Mucosa of descending colon (tissue), 3 donors: Measurements from ENCODE around the gene CST6. TPM values are rescaled to one million over a fixed set of nuclear protein-coding genes. Genes with fewer than 3 reads are reported as not detected.
"Not testable (repeated sequence)": the region's sequence is repeated elsewhere in the genome, so short reads cannot be mapped to it uniquely, and the experiment has no call there.

Experiments used
- ATAC-seq: fragments of 200-7000 bp; cut with Tn5 transposase; one replicate; pipeline ENCODE4 v1.9.1; 2020; ENCODE audit warnings: mild to moderate bottlenecking, moderate library complexity
- DNase-seq, 3 donors: peaks; one replicate each; pipeline ENCODE4 v3.0.0-alpha.2; 2020
- H3K36me3 ChIP-seq: fragments of 200-600 bp; one replicate; pipeline ENCODE4 v1.8.0; 2021; ENCODE audit warnings: low read depth, mild to moderate bottlenecking
- H3K4me1 ChIP-seq: fragments of 200-600 bp; one replicate; pipeline ENCODE4 v1.8.0; 2021; ENCODE audit warnings: low read depth, mild to moderate bottlenecking
- H3K4me3 ChIP-seq: fragments of 200-600 bp; one replicate; pipeline ENCODE4 v1.8.0; 2021; ENCODE audit warnings: mild to moderate bottlenecking
- H3K9me3 ChIP-seq: fragments of 200-600 bp; one replicate; pipeline ENCODE4 v1.8.0; 2021; ENCODE audit warnings: mild to moderate bottlenecking
- intact Hi-C, 2 donors: fragments of 100-400 bp; cut with DNase I in 1 of 2; cut with micrococcal nuclease in 1 of 2; formaldehyde crosslinking; loops; one replicate each; pipeline versions ENCODE4 v1.11.0 to v1.11.1; 2022; cut with DNase I, micrococcal nuclease
- total RNA-seq, 3 donors: library from RNA; stranded (reverse); fragmentation: NEBNext Ultra II Directional in 2 of 3; extraction: Animal tissue kit (Norgen Biotek cat#: 25700) in 2 of 3; gene quantifications; one replicate each; pipeline versions ENCODE4 v1.2.1 to v1.2.4, GENCODE V29; 2021 to 2023
- TF ChIP-seq, protein P1 (sequence below): fragments of 200-600 bp; IDR thresholded peaks from one replicate; pipeline ENCODE4 v1.8.0; 2022; ENCODE audit warnings: antibody characterized with exemption, mild to moderate bottlenecking
- donor health status: DM: no; HTN: no; CAD: no; lungs with moderate emphysema.
- donor health status: DM: no; HTN: no; CAD: no.
- donor health status: DM: no; HTN: yes; CAD: no.

Gene CST6
- total RNA-seq, 3 donors from 2014 or later = not detected

DNA sequence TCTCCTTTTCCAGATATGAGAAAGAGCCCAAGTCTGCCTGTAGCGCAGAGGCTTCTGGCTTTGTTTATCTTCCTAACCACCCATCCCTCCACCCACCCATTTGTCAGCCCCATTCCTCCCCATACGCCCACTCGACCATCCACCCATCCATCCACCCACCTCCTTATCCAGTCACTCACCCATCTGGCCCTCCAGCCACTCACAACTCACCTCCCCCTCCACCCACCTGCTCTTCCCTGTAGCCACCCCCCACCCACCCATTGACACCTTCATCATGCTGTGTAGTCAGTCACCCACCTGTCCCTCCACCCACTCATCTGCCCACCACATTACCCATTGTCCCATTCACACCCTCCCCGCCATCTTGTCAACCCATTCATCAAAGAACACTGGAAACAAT, 5.5 kb downstream of the CST6 start:
- H3K4me1 ChIP-seq = no peaks in the 10 kb centered on the region
- no peak for ATAC-seq
- no peak for DNase-seq
- intact Hi-C loops = no loop called here
- no peak overlapping the region for H3K4me3 ChIP-seq
- TF ChIP-seq, protein P1, sequence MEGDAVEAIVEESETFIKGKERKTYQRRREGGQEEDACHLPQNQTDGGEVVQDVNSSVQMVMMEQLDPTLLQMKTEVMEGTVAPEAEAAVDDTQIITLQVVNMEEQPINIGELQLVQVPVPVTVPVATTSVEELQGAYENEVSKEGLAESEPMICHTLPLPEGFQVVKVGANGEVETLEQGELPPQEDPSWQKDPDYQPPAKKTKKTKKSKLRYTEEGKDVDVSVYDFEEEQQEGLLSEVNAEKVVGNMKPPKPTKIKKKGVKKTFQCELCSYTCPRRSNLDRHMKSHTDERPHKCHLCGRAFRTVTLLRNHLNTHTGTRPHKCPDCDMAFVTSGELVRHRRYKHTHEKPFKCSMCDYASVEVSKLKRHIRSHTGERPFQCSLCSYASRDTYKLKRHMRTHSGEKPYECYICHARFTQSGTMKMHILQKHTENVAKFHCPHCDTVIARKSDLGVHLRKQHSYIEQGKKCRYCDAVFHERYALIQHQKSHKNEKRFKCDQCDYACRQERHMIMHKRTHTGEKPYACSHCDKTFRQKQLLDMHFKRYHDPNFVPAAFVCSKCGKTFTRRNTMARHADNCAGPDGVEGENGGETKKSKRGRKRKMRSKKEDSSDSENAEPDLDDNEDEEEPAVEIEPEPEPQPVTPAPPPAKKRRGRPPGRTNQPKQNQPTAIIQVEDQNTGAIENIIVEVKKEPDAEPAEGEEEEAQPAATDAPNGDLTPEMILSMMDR = no peak
- no peaks in the 10 kb centered on the region for H3K9me3 ChIP-seq
- H3K36me3 ChIP-seq = no peaks in the 10 kb centered on the region

DNA sequence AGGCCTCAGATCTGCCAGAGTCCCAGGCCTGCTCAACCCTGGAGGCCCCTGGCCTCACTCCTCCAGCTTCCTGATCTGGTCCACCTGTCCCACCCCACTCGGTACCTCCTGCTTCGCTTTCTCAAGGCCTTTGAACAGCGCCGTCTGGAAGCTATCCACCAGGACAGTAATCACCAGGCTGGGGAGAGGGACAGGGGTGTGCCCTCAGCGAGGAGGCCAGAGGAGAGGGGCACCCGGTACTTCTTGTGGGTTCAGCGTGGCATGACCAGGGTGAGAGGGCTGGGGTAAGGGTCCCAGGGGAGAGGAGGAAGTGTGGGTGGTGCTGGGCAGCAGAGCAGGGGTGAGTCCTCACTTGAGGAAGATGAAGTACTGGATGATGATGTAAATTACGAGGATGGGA, 8.4 kb downstream of the CST6 start:
- Histone ChIP-seq H3K9me3 (no peaks in the 10 kb centered on the region), H3K4me1 (no peaks in the 10 kb centered on the region), H3K36me3 (no peaks in the 10 kb centered on the region), H3K4me3 (no peak overlapping the region)
- DNase-seq (no peak), ATAC-seq (no peak)
- intact Hi-C loops = no loop called here
- TF ChIP-seq, protein P1 = no peak

DNA sequence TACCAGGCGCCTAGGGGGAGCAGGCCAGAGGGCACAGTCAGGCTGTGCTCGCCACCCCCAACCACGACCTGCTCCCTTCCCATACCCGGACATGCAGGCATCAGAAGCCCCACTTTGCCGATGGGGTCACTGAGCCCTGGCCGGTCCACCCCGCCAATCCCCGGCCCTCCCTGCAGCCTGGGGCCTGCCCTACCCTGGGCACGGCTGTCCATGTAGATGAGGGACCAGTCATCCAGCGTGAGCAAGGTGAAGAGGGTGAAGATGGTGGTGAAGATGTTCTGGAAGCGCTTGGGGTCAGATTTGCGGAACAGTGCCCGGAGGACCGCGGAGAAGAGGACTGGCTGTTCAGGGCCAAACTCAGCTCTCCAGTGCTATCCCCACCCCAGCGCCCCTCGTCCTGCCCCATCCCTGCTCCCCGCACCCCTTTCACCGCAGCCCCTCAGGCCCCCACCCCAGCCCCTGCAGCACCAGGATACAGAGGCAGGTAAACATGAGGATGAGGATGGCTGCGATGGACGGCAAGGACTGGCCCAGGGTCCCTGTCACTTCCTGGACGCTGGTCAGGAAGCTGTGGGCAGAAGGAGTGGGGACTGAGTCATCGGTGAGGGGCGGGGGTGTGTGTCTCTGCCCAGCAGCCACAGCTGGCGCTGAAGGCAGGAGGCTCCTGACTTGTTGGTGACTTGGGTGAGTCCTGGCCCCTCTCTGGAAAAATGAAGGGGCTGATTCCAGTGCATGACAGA, 9.0 kb downstream of the CST6 start:
- no peak overlapping the region for H3K4me3 ChIP-seq
- TF ChIP-seq, protein P1 = no peak
- ATAC-seq (peak; percentile 66), DNase-seq (peak in 1 of 3 donors; percentile 63)
- no peaks in the 10 kb centered on the region for H3K4me1 ChIP-seq
- intact Hi-C loops = no loop called here
- H3K36me3 ChIP-seq = no peaks in the 10 kb centered on the region
- no peaks in the 10 kb centered on the region for H3K9me3 ChIP-seq

DNA sequence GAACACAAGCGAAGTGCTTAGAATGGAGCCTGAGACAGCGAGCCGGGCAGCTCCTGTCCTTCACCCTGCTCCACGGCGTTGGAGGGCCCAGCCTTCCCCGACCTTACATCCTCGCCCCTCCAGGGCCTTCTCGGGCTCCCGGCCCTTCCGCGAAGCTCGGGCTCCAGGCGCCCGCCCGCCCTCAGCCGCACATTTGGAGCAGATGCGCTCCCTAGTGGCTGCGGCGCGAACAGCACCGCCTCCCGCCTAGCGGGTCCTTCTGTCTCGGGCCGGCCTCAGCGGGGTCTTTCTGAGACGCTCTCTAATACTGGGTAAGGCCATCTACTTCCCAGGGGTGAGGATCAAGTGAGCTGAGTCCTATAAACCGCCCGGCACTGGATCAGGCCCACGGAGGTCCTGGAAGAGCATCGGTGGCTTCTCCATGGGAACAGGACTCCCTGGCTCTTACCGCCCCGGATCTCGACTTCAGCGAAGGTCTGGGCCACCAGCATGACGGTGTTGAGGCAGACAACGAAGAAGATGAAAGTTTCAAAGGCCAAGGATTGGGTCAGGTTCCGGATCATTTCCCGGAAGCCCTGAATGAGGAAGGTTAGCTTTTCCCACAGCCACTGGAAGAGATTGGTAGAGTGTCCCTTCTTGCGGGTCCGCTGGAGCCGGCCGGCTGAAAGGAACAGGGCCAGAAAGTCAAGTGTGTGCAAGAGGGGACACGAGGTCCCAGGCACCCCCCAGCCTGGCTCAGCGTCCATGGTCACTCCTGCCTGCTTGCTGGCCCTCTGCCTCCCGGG, 10.8 kb downstream of the CST6 start:
- peak; percentile 92 for ATAC-seq
- Histone ChIP-seq H3K9me3 (no peaks in the 10 kb centered on the region), H3K4me3 (no peak overlapping the region), H3K36me3 (no peaks in the 10 kb centered on the region), H3K4me1 (no peaks in the 10 kb centered on the region)
- intact Hi-C loops = no loop called here
- DNase-seq = peak; percentile 70 to 85 (median 83)
- TF ChIP-seq, protein P1 = peak; percentile 98

DNA sequence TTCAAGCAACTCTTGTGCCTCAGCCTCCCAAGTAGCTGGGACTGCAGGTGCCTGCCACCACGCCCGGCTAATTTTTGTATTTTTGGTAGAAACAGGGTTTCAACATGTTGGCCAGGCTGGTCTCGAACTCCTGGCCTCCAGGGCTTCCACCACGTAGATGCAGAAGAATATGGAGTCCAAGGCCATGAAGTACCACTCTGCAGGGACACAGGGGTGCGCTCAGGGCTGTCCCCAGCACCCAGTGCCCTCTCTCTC, 11.3 kb downstream of the CST6 start:
- H3K9me3 ChIP-seq, H3K4me3 ChIP-seq, ATAC-seq, intact Hi-C loops, H3K36me3 ChIP-seq, DNase-seq, H3K4me1 ChIP-seq: not testable (repeated sequence)

DNA sequence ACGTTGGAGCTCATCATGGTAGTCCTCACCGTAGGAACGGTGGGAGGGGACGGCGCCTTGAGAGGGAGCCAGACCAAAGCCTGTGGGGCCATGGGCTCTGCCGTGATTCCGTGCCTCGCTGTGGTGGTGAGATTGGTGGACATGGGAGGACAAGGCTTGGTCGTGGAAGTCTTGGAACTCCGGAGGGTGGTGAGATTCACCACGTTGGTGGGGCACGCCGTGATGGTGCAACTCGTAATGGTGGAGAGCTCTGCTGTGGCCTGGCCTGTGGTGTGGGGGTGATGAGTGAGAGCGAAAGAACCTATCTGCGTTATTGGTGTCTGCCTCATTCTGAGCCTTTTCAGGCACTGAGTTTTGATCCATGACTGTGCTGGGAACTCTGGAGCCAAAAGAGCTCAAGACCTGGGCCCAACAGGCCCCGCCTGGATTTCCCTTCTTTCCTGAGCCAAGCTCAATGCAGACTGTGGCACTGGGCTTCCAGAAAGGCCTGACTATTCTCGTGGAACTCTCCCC, 14.3 kb downstream of the CST6 start, which contains the start of gene CATSPER1:
Gene CATSPER1, minus strand, starts transcription at position 463 of the 513 bp plus-strand sequence. Its CDS starts 100 bp downstream, at position 363.
- Histone ChIP-seq H3K9me3 (no peaks in the 10 kb centered on the region), H3K4me1 (no peaks in the 10 kb centered on the region), H3K4me3 (no peak within 1 kb of the TSS), H3K36me3 (no peaks in the 10 kb centered on the region)
- TF ChIP-seq, protein P1 = no peak
- ATAC-seq = no peak
- intact Hi-C loops = no loop called here
- DNase-seq = no peak
